Lower lobe of right lung (tissue), 2 donors: ENCODE measurements around the gene PCDHB11. TPM values are rescaled to one million over a fixed set of nuclear protein-coding genes. Genes with fewer than 3 reads are reported as not detected.
"Not testable (repeated sequence)": the region's sequence is repeated elsewhere in the genome, so short reads cannot be mapped to it uniquely, and the experiment has no call there.

Experiments used
- ATAC-seq, 2 donors: fragments of 200-7000 bp; cut with Tn5 transposase; one replicate each; pipeline ENCODE4 v1.9.1; 2020 to 2022; ENCODE audit warnings: mild to moderate bottlenecking in 2 of 2, moderate library complexity in 2 of 2
- DNase-seq: peaks from one replicate; pipeline ENCODE4 v3.0.0-alpha.2; 2020
- H3K27ac ChIP-seq: fragments of 200-600 bp; one replicate; pipeline ENCODE4 v1.8.0; 2022
- H3K27me3 ChIP-seq: fragments of 200-600 bp; one replicate; pipeline ENCODE4 v1.8.0; 2022; ENCODE audit warnings: low read depth
- H3K36me3 ChIP-seq: fragments of 200-600 bp; one replicate; pipeline ENCODE4 v1.8.0; 2022; ENCODE audit warnings: mild to moderate bottlenecking
- H3K4me1 ChIP-seq: fragments of 200-600 bp; one replicate; pipeline ENCODE4 v1.8.0; 2022
- H3K4me3 ChIP-seq: fragments of 200-600 bp; one replicate; pipeline ENCODE4 v1.8.0; 2022; ENCODE audit warnings: mild to moderate bottlenecking
- H3K9me3 ChIP-seq: fragments of 200-600 bp; one replicate; pipeline ENCODE4 v1.8.0; 2022
- intact Hi-C: fragments of 100-400 bp; cut with DNase I; formaldehyde crosslinking; loops from one replicate; pipeline ENCODE4 v1.11.0; 2022
- total RNA-seq: library from RNA; stranded (reverse); fragmentation: NEBNext Ultra II Directional; extraction: Animal tissue kit (Norgen Biotek cat#: 25700); gene quantifications from one replicate; pipeline ENCODE4 v1.2.1, GENCODE V29; 2021
- TF ChIP-seq, protein P1 (sequence below): fragments of 200-600 bp; IDR thresholded peaks from one replicate; pipeline ENCODE4 v1.8.0; 2022; ENCODE audit warnings: antibody characterized with exemption, mild to moderate bottlenecking
- donor health status: DM: no; HTN: yes; CAD: no; lungs with severe emphysema.

The PCDHB11 gene
- total RNA-seq, 1 donor from 2014 or later: 2.7 TPM

DNA sequence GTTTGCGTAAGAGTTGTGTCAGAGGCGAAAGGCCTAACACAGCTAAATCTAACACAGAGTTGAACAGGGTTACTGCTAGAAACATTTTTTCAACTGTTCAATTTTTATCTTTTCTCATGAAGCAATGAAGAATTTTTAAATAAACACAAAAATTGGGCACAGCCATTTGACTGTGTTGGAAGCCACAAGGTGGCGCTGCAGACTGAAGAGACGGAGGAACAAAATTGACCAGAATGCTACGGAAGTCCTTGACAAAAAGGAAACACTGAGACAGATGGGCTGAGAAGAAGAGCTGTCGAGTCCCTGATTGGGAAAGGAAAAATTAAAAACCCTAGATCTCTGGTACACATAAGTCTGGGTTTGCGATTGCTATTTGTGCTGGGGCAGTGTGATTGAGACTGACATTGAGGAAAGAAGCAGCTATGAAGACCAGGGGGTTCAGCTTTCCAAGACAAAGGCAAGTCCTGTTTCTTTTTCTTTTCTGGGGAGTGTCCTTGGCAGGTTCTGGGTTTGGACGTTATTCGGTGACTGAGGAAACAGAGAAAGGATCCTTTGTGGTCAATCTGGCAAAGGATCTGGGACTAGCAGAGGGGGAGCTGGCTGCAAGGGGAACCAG lies 12.4 kb upstream of the PCDHB11 start, which contains the start of gene PCDHB9:
Gene PCDHB9, plus strand, starts transcription at position 265 of the 616 bp plus-strand sequence. Its CDS starts 158 bp downstream, at position 423.
- Histone ChIP-seq H3K4me1 (no peaks in the 10 kb centered on the region), H3K36me3 (no peaks in the 10 kb centered on the region), H3K9me3 (peaks cover 43% of the 10 kb centered on the region), H3K4me3 (no peak within 1 kb of the TSS), H3K27ac (no peak within 1 kb of the TSS), H3K27me3 (peaks cover 3% of the 10 kb centered on the region)
- DNase-seq (no peak), ATAC-seq (no peak)
- intact Hi-C loops: no loop called here
- TF ChIP-seq, protein P1, sequence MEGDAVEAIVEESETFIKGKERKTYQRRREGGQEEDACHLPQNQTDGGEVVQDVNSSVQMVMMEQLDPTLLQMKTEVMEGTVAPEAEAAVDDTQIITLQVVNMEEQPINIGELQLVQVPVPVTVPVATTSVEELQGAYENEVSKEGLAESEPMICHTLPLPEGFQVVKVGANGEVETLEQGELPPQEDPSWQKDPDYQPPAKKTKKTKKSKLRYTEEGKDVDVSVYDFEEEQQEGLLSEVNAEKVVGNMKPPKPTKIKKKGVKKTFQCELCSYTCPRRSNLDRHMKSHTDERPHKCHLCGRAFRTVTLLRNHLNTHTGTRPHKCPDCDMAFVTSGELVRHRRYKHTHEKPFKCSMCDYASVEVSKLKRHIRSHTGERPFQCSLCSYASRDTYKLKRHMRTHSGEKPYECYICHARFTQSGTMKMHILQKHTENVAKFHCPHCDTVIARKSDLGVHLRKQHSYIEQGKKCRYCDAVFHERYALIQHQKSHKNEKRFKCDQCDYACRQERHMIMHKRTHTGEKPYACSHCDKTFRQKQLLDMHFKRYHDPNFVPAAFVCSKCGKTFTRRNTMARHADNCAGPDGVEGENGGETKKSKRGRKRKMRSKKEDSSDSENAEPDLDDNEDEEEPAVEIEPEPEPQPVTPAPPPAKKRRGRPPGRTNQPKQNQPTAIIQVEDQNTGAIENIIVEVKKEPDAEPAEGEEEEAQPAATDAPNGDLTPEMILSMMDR: peak; percentile 40

- H3K36me3 ChIP-seq, intact Hi-C loops, H3K27ac ChIP-seq, H3K27me3 ChIP-seq, H3K4me3 ChIP-seq, DNase-seq, H3K4me1 ChIP-seq, ATAC-seq: not testable (repeated sequence)
- H3K9me3 ChIP-seq: peaks cover 45% of the 10 kb centered on the region
Measured at GRCh38 chr5:141188682-141189081, 10.7 kb upstream of the PCDHB11 start.

DNA sequence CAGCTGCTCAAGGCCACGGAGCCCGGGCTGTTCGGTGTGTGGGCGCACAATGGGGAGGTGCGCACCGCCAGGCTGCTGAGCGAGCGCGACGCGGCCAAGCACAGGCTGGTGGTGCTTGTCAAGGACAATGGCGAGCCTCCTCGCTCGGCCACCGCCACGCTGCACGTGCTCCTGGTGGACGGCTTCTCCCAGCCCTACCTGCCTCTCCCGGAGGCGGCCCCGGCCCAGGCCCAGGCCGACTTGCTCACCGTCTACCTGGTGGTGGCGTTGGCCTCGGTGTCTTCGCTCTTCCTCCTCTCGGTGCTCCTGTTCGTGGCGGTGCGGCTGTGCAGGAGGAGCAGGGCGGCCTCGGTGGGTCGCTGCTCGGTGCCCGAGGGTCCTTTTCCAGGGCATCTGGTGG lies 10.3 kb upstream of the PCDHB11 start:
- intact Hi-C loops, H3K4me3 ChIP-seq, H3K4me1 ChIP-seq, ATAC-seq, H3K27ac ChIP-seq, H3K36me3 ChIP-seq, DNase-seq, H3K27me3 ChIP-seq: not testable (repeated sequence)
- peaks cover 45% of the 10 kb centered on the region for H3K9me3 ChIP-seq

GRCh38 chr5:141192110-141192725 lies 7.2 kb upstream of the PCDHB11 start, which contains the start of gene PCDHB10:
TSS of gene PCDHB10 (plus strand) at chr5:141192353. CDS start at chr5:141192553, 200 bp downstream.
- H3K36me3 ChIP-seq: no peaks in the 10 kb centered on the region
- TF ChIP-seq, protein P1: peak; percentile 41
- intact Hi-C loops: no loop called here
- no peaks in the 10 kb centered on the region for H3K27me3 ChIP-seq
- ATAC-seq: no peak
- no peak for DNase-seq
- no peak within 1 kb of the TSS for H3K27ac ChIP-seq
- no peak within 1 kb of the TSS for H3K4me3 ChIP-seq
- H3K9me3 ChIP-seq: peaks cover 53% of the 10 kb centered on the region
- no peaks in the 10 kb centered on the region for H3K4me1 ChIP-seq

- ATAC-seq, H3K4me3 ChIP-seq, DNase-seq, H3K4me1 ChIP-seq, H3K27me3 ChIP-seq, H3K36me3 ChIP-seq, H3K27ac ChIP-seq, intact Hi-C loops: not testable (repeated sequence)
- H3K9me3 ChIP-seq: peaks cover 62% of the 10 kb centered on the region
Measured at GRCh38 chr5:141194332-141194731, 5.1 kb upstream of the PCDHB11 start.

DNA sequence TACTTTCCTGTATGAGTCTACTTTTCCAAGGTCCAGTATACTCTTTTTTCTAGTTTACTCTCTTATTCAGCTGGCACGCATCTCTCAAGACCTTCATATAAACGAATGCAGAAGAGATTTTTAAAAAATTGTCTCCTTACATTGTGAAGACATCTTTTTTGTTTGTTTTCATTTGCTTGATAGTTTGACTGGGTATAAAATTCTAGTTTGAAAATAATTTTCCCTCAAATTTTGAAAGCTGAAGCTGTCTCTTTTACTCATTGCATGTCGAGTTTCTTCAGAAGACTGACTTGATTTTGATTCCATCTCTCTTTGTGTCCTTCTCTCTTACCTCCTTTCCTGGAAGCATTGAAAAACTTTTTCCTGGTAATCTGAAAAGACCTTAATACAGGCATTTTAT lies 3.1 kb upstream of the PCDHB11 start:
- intact Hi-C loops: no loop called here
- peaks cover 59% of the 10 kb centered on the region for H3K9me3 ChIP-seq

DNA sequence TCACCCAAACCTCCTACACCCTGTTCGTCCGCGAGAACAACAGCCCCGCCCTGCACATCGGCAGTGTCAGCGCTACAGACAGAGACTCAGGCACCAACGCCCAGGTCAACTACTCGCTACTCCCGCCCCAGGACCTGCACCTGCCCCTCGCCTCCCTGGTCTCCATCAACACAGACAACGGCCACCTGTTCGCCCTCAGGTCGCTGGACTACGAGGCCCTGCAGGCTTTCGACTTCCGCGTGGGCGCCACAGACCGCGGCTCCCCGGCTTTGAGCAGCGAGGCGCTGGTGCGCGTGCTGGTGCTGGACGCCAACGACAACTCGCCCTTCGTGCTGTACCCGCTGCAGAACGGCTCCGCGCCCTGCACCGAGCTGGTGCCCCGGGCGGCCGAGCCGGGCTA lies 1.7 kb downstream of the PCDHB11 start:
- H3K36me3 ChIP-seq, intact Hi-C loops, H3K4me3 ChIP-seq, H3K27ac ChIP-seq, DNase-seq, H3K4me1 ChIP-seq, H3K27me3 ChIP-seq, ATAC-seq: not testable (repeated sequence)
- H3K9me3 ChIP-seq: peaks cover 57% of the 10 kb centered on the region

More for the DNA sequence above, 3.1 kb upstream of the PCDHB11 start:
- no peak for ATAC-seq
- TF ChIP-seq, protein P1: no peak
- H3K4me1 ChIP-seq: no peaks in the 10 kb centered on the region
- no peak overlapping the region for H3K27ac ChIP-seq
- DNase-seq: no peak
- no peaks in the 10 kb centered on the region for H3K36me3 ChIP-seq
- no peaks in the 10 kb centered on the region for H3K27me3 ChIP-seq
- H3K4me3 ChIP-seq: no peak overlapping the region

- intact Hi-C loops, DNase-seq, H3K27ac ChIP-seq, H3K4me1 ChIP-seq, ATAC-seq, H3K4me3 ChIP-seq, H3K27me3 ChIP-seq, H3K36me3 ChIP-seq: not testable (repeated sequence)
- peaks cover 52% of the 10 kb centered on the region for H3K9me3 ChIP-seq
Measured at GRCh38 chr5:141201646-141202045, 2.2 kb downstream of the PCDHB11 start.
